Heart left ventricle (tissue), 16 donors: Measurements from ENCODE around the gene UBE2QL1. TPM values are rescaled to one million over a fixed set of nuclear protein-coding genes. Genes with fewer than 3 reads are reported as not detected.
A peak's percentile ranks its signal among the peaks of the same experiment; 100 is the strongest.

Experiments
- ATAC-seq, 4 donors: fragments of 200-7000 bp; cut with Tn5 transposase; one replicate each; pipeline ENCODE4 v1.9.1; 2020 to 2022; ENCODE audit warnings: moderate library complexity in 4 of 4, mild to moderate bottlenecking in 3 of 4, moderate number of reproducible peaks in 1 of 4
- DNase-seq, 5 donors: peaks; one replicate each; pipeline ENCODE4 v3.0.0-alpha.2; 2020
- H3K27ac ChIP-seq, 12 donors: fragments of 200-600 bp; sonication (generic) in 4 of 12; one replicate each; pipeline versions ENCODE4 v1.5.0 to v1.8.0; 2016 to 2022; ENCODE audit warnings: mild to moderate bottlenecking in 2 of 12
- H3K27me3 ChIP-seq, 9 donors: fragments of 200-600 bp; sonication (generic) in 2 of 9; one replicate each; pipeline versions ENCODE4 v1.5.1 to v1.8.0; 2016 to 2022; ENCODE audit warnings: mild to moderate bottlenecking in 3 of 9
- H3K36me3 ChIP-seq, 9 donors: fragments of 200-600 bp; sonication (generic) in 2 of 9; one replicate each; pipeline versions ENCODE4 v1.5.0 to v1.8.0; 2018 to 2022; ENCODE audit warnings: mild to moderate bottlenecking in 2 of 9
- H3K4me1 ChIP-seq, 12 donors: fragments of 200-600 bp; sonication (generic) in 4 of 12; one replicate each; pipeline versions ENCODE4 v1.5.0 to v1.8.0; 2016 to 2022; ENCODE audit warnings: mild to moderate bottlenecking in 3 of 12
- H3K4me3 ChIP-seq, 12 donors: fragments of 200-600 bp; sonication (generic) in 4 of 12; one replicate each; pipeline versions ENCODE4 v1.5.0 to v1.8.0; 2017 to 2022; ENCODE audit warnings: mild to moderate bottlenecking in 9 of 12, moderate library complexity in 4 of 12
- H3K9me3 ChIP-seq, 12 donors: fragments of 200-600 bp; sonication (generic) in 4 of 12; one replicate each; pipeline versions ENCODE4 v1.5.0 to v1.8.0; 2016 to 2022; ENCODE audit warnings: mild to moderate bottlenecking in 1 of 12
- CTCF ChIP-seq, 12 donors: fragments of 200-600 bp; sonication (generic) in 4 of 12; IDR thresholded peaks; one replicate each; pipeline versions ENCODE4 v1.5.0 to v1.8.0; 2018 to 2022; ENCODE audit warnings: antibody characterized with exemption in 12 of 12, mild to moderate bottlenecking in 5 of 12
- POLR2A ChIP-seq, 2 donors: fragments of 450-650 bp; IDR thresholded peaks; one replicate each; pipeline ENCODE4 v1.6.1; 2017; ENCODE audit warnings: antibody characterized with exemption in 2 of 2, mild to moderate bottlenecking in 2 of 2, moderate library complexity in 2 of 2
- WGBS, 4 donors: extraction: QIAGEN DNeasy Blood & Tissue Kit in 2 of 4; methylation state at CpG; one replicate each; pipeline versions ENCODE4 v1.1.5 to v1.1.7; 2013 to 2018; 5-methylcytosine and 5-hydroxymethylcytosine counted together
- intact Hi-C, 10 donors: fragments of 100-400 bp; cut with DNase I; formaldehyde crosslinking; loops; one replicate each; pipeline versions ENCODE4 v1.11.1 to v1.14.2; 2022
- polyA plus RNA-seq, 2 donors: library from polyadenylated mRNA; stranded (reverse); fragments of 200-250 nt; gene quantifications; one replicate each; pipeline ENCODE4 v1.2.3, GENCODE V29; 2013
- total RNA-seq, 9 donors: library from RNA; depleted of rRNA in 2 of 9; stranded (reverse); fragments of >200 nt in 2 of 9; fragmentation: NEBNext Ultra II Directional in 3 of 9; extraction: Animal tissue kit (Norgen Biotek cat#: 25700) in 3 of 9; gene quantifications; one replicate each; pipeline versions ENCODE4 v1.1.0 to v1.2.4, GENCODE V29; 2016 to 2023
- donor health status: ischemic (EF 13 %, LVEDD 7.1; RV severe dilation, severe dysfunction).
- donor health status: healthy with polysubstance abuse.
- donor health status: DM: no; HTN: yes; CAD: no.
- donor health status: DM: no; HTN: no; CAD: no.
- donor health status: ischemic (EF 25% LVEDD 6.9; RV normal size, moderate dysfunction).
- donor health status: ischemic (EF 25% LVEDD 5.7; RV mildly dilated, moderate dysfunction).
- donor health status: healthy.
- donor health status: DM: yes; HTN: yes; CAD: no.
- donor health status: ischemic (EF 35%, LVEDD 5.7; RV mildly dilated, moderate dysfunction).
- donor health status: nonischemic (EF 11% LVEDD 7.7; RV severe dilation, severe dysfunction).
- donor health status: DM: yes; HTN: yes; CAD: no.
- donor health status: PGD.
- donor health status: ischemic (EF 29% LVEDD 5.4; RV normal size, mild dysfunction).
- donor health status: nonischemic (EF 23%, LVEDD 6.1; RV moderate dilation, normal function).

UBE2QL1 gene
- total and polyA plus RNA-seq, 11 donors = 9.8 to 32.0 (median 19.7) TPM

- Histone ChIP-seq H3K36me3 (no peaks in the 10 kb centered on the region), H3K27ac (no peak overlapping the region), H3K4me3 (no peak overlapping the region), H3K27me3 (no peaks in the 10 kb centered on the region), H3K9me3 (no peaks in the 10 kb centered on the region), H3K4me1 (no peaks in the 10 kb centered on the region)
- TF ChIP-seq CTCF (IDR thresholded peaks at IDR 0.05) (peak in 2 of 12 donors; percentile 6 to 11), POLR2A (IDR thresholded peaks at IDR 0.05) (no peak)
- no peak for ATAC-seq
- intact Hi-C loops = loop anchor here in 1 of 10 donors (10.0 kb wide), 1 partner anchor 144 kb away; the partner anchor contains the start of gene MED10
- DNase-seq = no peak
- WGBS, 4 donors = 73 to 82% (median 76%) methylated on average over 9 of the region's 9 CpGs
These were observed 69.8 kb downstream of the UBE2QL1 start for GRCh38 chr5:6518298-6519057.

- Histone ChIP-seq H3K27me3 (no peaks in the 10 kb centered on the region), H3K4me3 (no peak overlapping the region), H3K4me1 (no peaks in the 10 kb centered on the region), H3K27ac (no peak overlapping the region), H3K9me3 (no peaks in the 10 kb centered on the region), H3K36me3 (no peaks in the 10 kb centered on the region)
- TF ChIP-seq POLR2A (IDR thresholded peaks at IDR 0.05) (no peak), CTCF (IDR thresholded peaks at IDR 0.05) (no peak)
- DNase-seq (no peak), ATAC-seq (no peak)
- intact Hi-C loops = loop anchor here in 4 of 10 donors (10.0 kb wide), 3 partner anchors 215 to 1025 kb away; no protein-coding TSS in a partner anchor
- 88 to 95% (median 91%) methylated on average over 4 to 5 of the region's 5 CpGs for WGBS, 4 donors
These were observed 71.5 kb downstream of the UBE2QL1 start for GRCh38 chr5:6520201-6520600.

DNA sequence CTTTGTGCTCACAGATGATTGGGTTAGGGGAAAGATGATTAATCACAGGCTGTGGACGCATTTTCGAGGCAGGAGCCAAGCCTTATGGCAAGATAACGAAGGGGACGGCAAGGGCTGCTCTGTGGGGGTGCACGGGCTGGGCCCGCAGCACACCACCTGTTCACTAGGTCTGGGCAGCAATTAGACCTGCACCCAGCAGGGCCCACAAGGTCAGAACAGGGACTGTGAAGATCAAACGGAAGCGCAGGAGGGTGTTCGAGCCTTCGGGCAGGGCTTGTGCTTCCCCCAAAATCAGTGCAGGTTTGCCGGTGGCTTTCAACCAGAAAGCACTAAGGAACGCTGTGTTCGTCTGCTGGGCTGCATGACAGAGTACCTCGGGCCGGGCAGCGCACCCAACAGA lies 73.7 kb downstream of the UBE2QL1 start:
- no peak for ATAC-seq
- WGBS, 4 donors = 74 to 84% (median 80%) methylated on average over 15 to 16 of the region's 16 CpGs
- intact Hi-C loops = loop anchor here in 4 of 10 donors (10.0 kb wide), 3 partner anchors 218 to 1028 kb away; no protein-coding TSS in a partner anchor

More for the DNA sequence above, 73.7 kb downstream of the UBE2QL1 start:
- Histone ChIP-seq H3K27me3 (no peaks in the 10 kb centered on the region), H3K4me3 (no peak overlapping the region), H3K9me3 (no peaks in the 10 kb centered on the region), H3K27ac (no peak overlapping the region), H3K36me3 (no peaks in the 10 kb centered on the region), H3K4me1 (no peaks in the 10 kb centered on the region)
- no peak for DNase-seq
- TF ChIP-seq POLR2A (IDR thresholded peaks at IDR 0.05) (no peak), CTCF (IDR thresholded peaks at IDR 0.05) (no peak)
